ENCODE data around the gene PCDHGB2. TPM values are rescaled to one million over a fixed set of nuclear protein-coding genes. Genes with fewer than 3 reads are reported as not detected.
"Not testable (repeated sequence)": the region's sequence is repeated elsewhere in the genome, so short reads cannot be mapped to it uniquely, and the experiment has no call there.

The PCDHGB2 gene
- under 0.01 and 0.26 TPM in 2 replicates for total RNA-seq

GRCh38 chr5:141359790-141360426 is at the start of gene PCDHGB2:
Gene PCDHGB2, plus strand, starts transcription at chr5:141359994. Its CDS starts 142 bp downstream, at chr5:141360136.
- H3K36me3 ChIP-seq (ENCODE audit: control insufficient read depth, insufficient read depth, low read length): no peaks in the 10 kb centered on the region
- peak; percentile 25 for DNase-seq (ENCODE audit: low read depth)
- no peak for FAIRE-seq
- H3K27me3 ChIP-seq (ENCODE audit: control insufficient read depth, insufficient read depth, low read length): peaks cover 13% of the 10 kb centered on the region
- H3K4me3 ChIP-seq (ENCODE audit: low read depth, low read length): peak within 1 kb of the TSS; percentile 23
- peak; percentile 33 for TF ChIP-seq CTCF (IDR thresholded peaks at IDR 0.05; ENCODE audit: insufficient read depth, low read length, severe bottlenecking)

GRCh38 chr5:141313711-141314110 is 46.1 kb upstream of the PCDHGB2 start:
- DNase-seq (ENCODE audit: low read depth): no peak
- TF ChIP-seq CTCF (IDR thresholded peaks at IDR 0.05; ENCODE audit: insufficient read depth, low read length, severe bottlenecking): no peak
- no peaks in the 10 kb centered on the region for H3K27me3 ChIP-seq (ENCODE audit: control insufficient read depth, insufficient read depth, low read length)
- no peak for FAIRE-seq
- H3K36me3 ChIP-seq (ENCODE audit: control insufficient read depth, insufficient read depth, low read length): no peaks in the 10 kb centered on the region
- no peak overlapping the region for H3K4me3 ChIP-seq (ENCODE audit: low read depth, low read length)

GRCh38 chr5:141316963-141317362 is 42.8 kb upstream of the PCDHGB2 start:
- FAIRE-seq; H3K4me3 ChIP-seq (ENCODE audit: low read depth, low read length); DNase-seq (ENCODE audit: low read depth); H3K36me3 ChIP-seq (ENCODE audit: control insufficient read depth, insufficient read depth, low read length); H3K27me3 ChIP-seq (ENCODE audit: control insufficient read depth, insufficient read depth, low read length): not testable (repeated sequence)

- no peak for DNase-seq (ENCODE audit: low read depth)
- no peak for TF ChIP-seq CTCF (IDR thresholded peaks at IDR 0.05; ENCODE audit: insufficient read depth, low read length, severe bottlenecking)
- H3K36me3 ChIP-seq (ENCODE audit: control insufficient read depth, insufficient read depth, low read length): peaks cover 2% of the 10 kb centered on the region
- no peaks in the 10 kb centered on the region for H3K27me3 ChIP-seq (ENCODE audit: control insufficient read depth, insufficient read depth, low read length)
- no peak for FAIRE-seq
- no peak overlapping the region for H3K4me3 ChIP-seq (ENCODE audit: low read depth, low read length)
Measured at GRCh38 chr5:141319202-141319601, 40.6 kb upstream of the PCDHGB2 start.

- Histone ChIP-seq H3K36me3 (ENCODE audit: control insufficient read depth, insufficient read depth, low read length) (peaks cover 2% of the 10 kb centered on the region), H3K27me3 (ENCODE audit: control insufficient read depth, insufficient read depth, low read length) (no peaks in the 10 kb centered on the region), H3K4me3 (ENCODE audit: low read depth, low read length) (peak overlapping the region; percentile 81)
- TF ChIP-seq CTCF (IDR thresholded peaks at IDR 0.05; ENCODE audit: insufficient read depth, low read length, severe bottlenecking): no peak
- DNase-seq (ENCODE audit: low read depth) (no peak), FAIRE-seq (no peak)
Measured at GRCh38 chr5:141319699-141320098, 40.1 kb upstream of the PCDHGB2 start.

- TF ChIP-seq CTCF (IDR thresholded peaks at IDR 0.05; ENCODE audit: insufficient read depth, low read length, severe bottlenecking): peak; percentile 83
- peak; percentile 88 for DNase-seq (ENCODE audit: low read depth)
- H3K4me3 ChIP-seq (ENCODE audit: low read depth, low read length): peak within 1 kb of the TSS; percentile 81
- no peaks in the 10 kb centered on the region for H3K27me3 ChIP-seq (ENCODE audit: control insufficient read depth, insufficient read depth, low read length)
- no peak for FAIRE-seq
- H3K36me3 ChIP-seq (ENCODE audit: control insufficient read depth, insufficient read depth, low read length): peaks cover 2% of the 10 kb centered on the region
Measured at GRCh38 chr5:141320225-141321169, 39.3 kb upstream of the PCDHGB2 start, which contains the start of gene TAF7. Gene TAF7, minus strand, starts transcription at chr5:141320784. Its CDS starts 740 bp downstream, at chr5:141320044.
